ENCODE measurements around the gene UGP2.

UGP2 gene

GRCh38 chr2:63850649-63851048 is 9.0 kb downstream of the UGP2 start:
- peaks cover 0 to 95% (median 39%) of the 10 kb centered on the region in 4 donors for H3K4me1 ChIP-seq
- no peaks in the 10 kb centered on the region for H3K36me3 ChIP-seq
- H3K27me3 ChIP-seq = no peaks in the 10 kb centered on the region
- intact Hi-C loops (cut with DNase I; ENCODE audit: low total_unique reads) = no loop called here
- DNase-seq = no peak
- H3K4me3 ChIP-seq = no peak overlapping the region
- no peak for TF ChIP-seq CTCF (IDR thresholded peaks at IDR 0.05)
- peak overlapping the region in 1 of 2 donors; percentile 15 for H3K27ac ChIP-seq
- H3K9me3 ChIP-seq = no peaks in the 10 kb centered on the region

GRCh38 chr2:63851691-63852311 is 10.1 kb downstream of the UGP2 start:
- Histone ChIP-seq H3K4me1 (peaks cover 0 to 91% (median 32%) of the 10 kb centered on the region in 4 donors), H3K36me3 (peaks cover 0 to 1% (median 0%) of the 10 kb centered on the region in 3 donors), H3K27ac (no peak overlapping the region), H3K9me3 (no peaks in the 10 kb centered on the region), H3K4me3 (no peak overlapping the region), H3K27me3 (no peaks in the 10 kb centered on the region)
- intact Hi-C loops (cut with DNase I; ENCODE audit: low total_unique reads) = no loop called here
- no peak for TF ChIP-seq CTCF (IDR thresholded peaks at IDR 0.05)
- DNase-seq = no peak

- intact Hi-C loops (cut with DNase I; ENCODE audit: low total_unique reads) = no loop called here
- TF ChIP-seq CTCF (IDR thresholded peaks at IDR 0.05) = no peak
- Histone ChIP-seq H3K36me3 (peaks cover 11 to 18% (median 13%) of the 10 kb centered on the region in 3 donors), H3K4me1 (peaks cover 0 to 75% (median 32%) of the 10 kb centered on the region in 4 donors), H3K27ac (peak overlapping the region; percentile 15 to 31), H3K4me3 (no peak overlapping the region), H3K27me3 (no peaks in the 10 kb centered on the region), H3K9me3 (no peaks in the 10 kb centered on the region)
- no peak for DNase-seq
These were observed 12.0 kb downstream of the UGP2 start for GRCh38 chr2:63853527-63854310.

- Histone ChIP-seq H3K27ac (no peak overlapping the region), H3K4me3 (no peak overlapping the region), H3K36me3 (peaks cover 17 to 34% (median 18%) of the 10 kb centered on the region in 3 donors), H3K9me3 (no peaks in the 10 kb centered on the region), H3K4me1 (peaks cover 0 to 56% (median 23%) of the 10 kb centered on the region in 4 donors), H3K27me3 (no peaks in the 10 kb centered on the region)
- DNase-seq = no peak
- intact Hi-C loops (cut with DNase I; ENCODE audit: low total_unique reads) = no loop called here
- TF ChIP-seq CTCF (IDR thresholded peaks at IDR 0.05) = no peak
These were observed 14.0 kb downstream of the UGP2 start for GRCh38 chr2:63855418-63856302.

- TF ChIP-seq CTCF (IDR thresholded peaks at IDR 0.05) = no peak
- H3K36me3 ChIP-seq = peaks cover 17 to 34% (median 18%) of the 10 kb centered on the region in 3 donors
- intact Hi-C loops (cut with DNase I; ENCODE audit: low total_unique reads) = no loop called here
These were observed 14.6 kb downstream of the UGP2 start for GRCh38 chr2:63856303-63856603.

More at GRCh38 chr2:63856303-63856603, 14.6 kb downstream of the UGP2 start:
- no peak overlapping the region for H3K27ac ChIP-seq
- H3K27me3 ChIP-seq = no peaks in the 10 kb centered on the region
- H3K4me3 ChIP-seq = no peak overlapping the region
- no peaks in the 10 kb centered on the region for H3K9me3 ChIP-seq
- DNase-seq = no peak
- peaks cover 0 to 56% (median 22%) of the 10 kb centered on the region in 4 donors for H3K4me1 ChIP-seq

All from tibial artery (tissue), 4 donors.